Effector memory CD8-positive, alpha-beta T cell (primary cell): Measurements from ENCODE around the gene EEF2K.
A peak's percentile ranks its signal among the peaks of the same experiment; 100 is the strongest.
"Not testable (repeated sequence)": the region's sequence is repeated elsewhere in the genome, so short reads cannot be mapped to it uniquely, and the experiment has no call there.

Experiments used
- ATAC-seq: fragments of 150-1000 bp; cut with Tn5 transposase; replicated peaks from 2 replicates; pipeline ENCODE4 v1.10.0; 2021; ENCODE audit warnings: mild to moderate bottlenecking, moderate library complexity
- DNase-seq, 3 experiments: peaks; one replicate each; pipeline ENCODE4 v3.0.0; 2021
- H3K27ac Mint-ChIP-seq, 2 donors: one replicate each; pipeline ENCODE4 v1.8.0; 2022; ENCODE audit warnings: mild to moderate bottlenecking in 2 of 2, mixed read lengths in 2 of 2, moderate library complexity in 2 of 2
- H3K27me3 Mint-ChIP-seq, 2 donors: one replicate each; pipeline ENCODE4 v1.8.0; 2022; ENCODE audit warnings: mixed read lengths in 2 of 2
- H3K36me3 Mint-ChIP-seq: one replicate; pipeline ENCODE4 v1.8.0; 2022; ENCODE audit warnings: mild to moderate bottlenecking, moderate library complexity, mixed read lengths; ENCODE audit not compliant: insufficient read depth
- H3K4me1 Mint-ChIP-seq, 2 donors: one replicate each; pipeline ENCODE4 v1.8.0; 2022; ENCODE audit warnings: low read depth in 2 of 2, mixed read lengths in 2 of 2
- H3K4me3 Mint-ChIP-seq, 2 donors: one replicate each; pipeline ENCODE4 v1.8.0; 2022; ENCODE audit warnings: mild to moderate bottlenecking in 2 of 2, mixed read lengths in 2 of 2, moderate library complexity in 2 of 2
- H3K9me3 Mint-ChIP-seq, 2 donors: one replicate each; pipeline ENCODE4 v1.8.0; 2022; ENCODE audit warnings: mixed read lengths in 2 of 2
- total RNA-seq, 9 experiments: gene quantifications; one replicate each; lab custom pipeline; 2026; lab: John Stamatoyannopoulos, UW

The EEF2K gene
- total RNA-seq, result 26.4 to 48.0 (median 40.3) reads per million in 9 experiments

- Mint-ChIP-seq H3K36me3 (peaks cover 9% of the 10 kb centered on the region), H3K4me1 (peaks cover 16 to 21% of the 10 kb centered on the region in 2 donors)
- peak; percentile 87 for ATAC-seq
These were observed at the start of gene EEF2K for GRCh38 chr16:22206013-22206841. EEF2K (plus strand) TSS chr16:22206278; CDS start chr16:22225730, 19,452 bp downstream.

GRCh38 chr16:22161401-22161800 lies 44.7 kb upstream of the EEF2K start:
- no peak for ATAC-seq
- Mint-ChIP-seq H3K9me3 (no peaks in the 10 kb centered on the region), H3K4me3 (peak overlapping the region in 1 of 2 donors; percentile 52), H3K27me3 (peaks cover 11 to 24% of the 10 kb centered on the region in 2 donors), H3K27ac (no peak overlapping the region), H3K4me1 (peaks cover 0 to 11% of the 10 kb centered on the region in 2 donors), H3K36me3 (no peaks in the 10 kb centered on the region)
- DNase-seq, result no peak

More at GRCh38 chr16:22206013-22206841, at the start of gene EEF2K:
- Mint-ChIP-seq H3K9me3 (no peaks in the 10 kb centered on the region), H3K27ac (peak within 1 kb of the TSS; percentile 77 to 88), H3K27me3 (no peaks in the 10 kb centered on the region), H3K4me3 (peak within 1 kb of the TSS; percentile 92 to 96)
- DNase-seq, result peak; percentile 56 to 69 (median 59)

- peak; percentile 86 for ATAC-seq
- H3K36me3 Mint-ChIP-seq, result no peaks in the 10 kb centered on the region
- H3K4me3 Mint-ChIP-seq, result peak within 1 kb of the TSS; percentile 52 to 62
- DNase-seq, result peak in 2 of 3 experiments; percentile 17 to 19
- no peak within 1 kb of the TSS for H3K27ac Mint-ChIP-seq
- H3K9me3 Mint-ChIP-seq, result no peaks in the 10 kb centered on the region
- peaks cover 0 to 11% of the 10 kb centered on the region in 2 donors for H3K4me1 Mint-ChIP-seq
- peaks cover 11 to 21% of the 10 kb centered on the region in 2 donors for H3K27me3 Mint-ChIP-seq
These were observed 44.0 kb upstream of the EEF2K start, which contains the start of gene SDR42E2 for GRCh38 chr16:22161999-22162655. SDR42E2 (plus strand) TSS chr16:22162506; CDS start chr16:22165583, 3,077 bp downstream.

- Mint-ChIP-seq H3K27ac (no peak overlapping the region), H3K4me3 (peak overlapping the region in 1 of 2 donors; percentile 42), H3K36me3 (no peaks in the 10 kb centered on the region), H3K9me3 (no peaks in the 10 kb centered on the region), H3K27me3 (peaks cover 11 to 21% of the 10 kb centered on the region in 2 donors), H3K4me1 (peaks cover 0 to 11% of the 10 kb centered on the region in 2 donors)
- ATAC-seq (no peak), DNase-seq (no peak)
These were observed 43.4 kb upstream of the EEF2K start for GRCh38 chr16:22162656-22163009.

GRCh38 chr16:22163806-22164205 lies 42.3 kb upstream of the EEF2K start:
- DNase-seq (no peak), ATAC-seq (no peak)
- H3K36me3 Mint-ChIP-seq, result no peaks in the 10 kb centered on the region
- no peak overlapping the region for H3K4me3 Mint-ChIP-seq
- peaks cover 0 to 11% of the 10 kb centered on the region in 2 donors for H3K4me1 Mint-ChIP-seq
- H3K27ac Mint-ChIP-seq, result no peak overlapping the region
- no peaks in the 10 kb centered on the region for H3K9me3 Mint-ChIP-seq
- peaks cover 11 to 21% of the 10 kb centered on the region in 2 donors for H3K27me3 Mint-ChIP-seq

GRCh38 chr16:22164482-22164881 lies 41.6 kb upstream of the EEF2K start:
- peaks cover 0 to 11% of the 10 kb centered on the region in 2 donors for H3K4me1 Mint-ChIP-seq
- no peak for ATAC-seq
- no peak overlapping the region for H3K27ac Mint-ChIP-seq
- H3K9me3 Mint-ChIP-seq, result no peaks in the 10 kb centered on the region
- H3K4me3 Mint-ChIP-seq, result no peak overlapping the region
- H3K27me3 Mint-ChIP-seq, result peaks cover 11 to 21% of the 10 kb centered on the region in 2 donors
- no peaks in the 10 kb centered on the region for H3K36me3 Mint-ChIP-seq
- no peak for DNase-seq

GRCh38 chr16:22165508-22166285 lies 40.4 kb upstream of the EEF2K start:
- Mint-ChIP-seq H3K27ac (no peak overlapping the region), H3K27me3 (peaks cover 11 to 13% of the 10 kb centered on the region in 2 donors), H3K9me3 (no peaks in the 10 kb centered on the region), H3K4me1 (peaks cover 0 to 11% of the 10 kb centered on the region in 2 donors), H3K36me3 (no peaks in the 10 kb centered on the region), H3K4me3 (no peak overlapping the region)
- DNase-seq (no peak), ATAC-seq (no peak)

- ATAC-seq (no peak), DNase-seq (no peak)
- Mint-ChIP-seq H3K27me3 (no peaks in the 10 kb centered on the region), H3K4me3 (no peak overlapping the region), H3K9me3 (no peaks in the 10 kb centered on the region), H3K4me1 (no peaks in the 10 kb centered on the region), H3K36me3 (no peaks in the 10 kb centered on the region), H3K27ac (no peak overlapping the region)
These were observed 34.1 kb upstream of the EEF2K start for GRCh38 chr16:22171953-22172352.

- not testable (repeated sequence) for H3K36me3 Mint-ChIP-seq, H3K27ac Mint-ChIP-seq, H3K9me3 Mint-ChIP-seq, H3K4me3 Mint-ChIP-seq, ATAC-seq, DNase-seq, H3K4me1 Mint-ChIP-seq, H3K27me3 Mint-ChIP-seq
These were observed 33.4 kb upstream of the EEF2K start for GRCh38 chr16:22172642-22173041.

- H3K4me1 Mint-ChIP-seq, result no peaks in the 10 kb centered on the region
- no peaks in the 10 kb centered on the region for H3K27me3 Mint-ChIP-seq
- H3K4me3 Mint-ChIP-seq, result no peak overlapping the region
- no peaks in the 10 kb centered on the region for H3K36me3 Mint-ChIP-seq
- no peak for ATAC-seq
- DNase-seq, result no peak
- H3K9me3 Mint-ChIP-seq, result no peaks in the 10 kb centered on the region
- H3K27ac Mint-ChIP-seq, result no peak overlapping the region
These were observed 31.4 kb upstream of the EEF2K start for GRCh38 chr16:22174642-22175041.

GRCh38 chr16:22177968-22178930 lies 27.8 kb upstream of the EEF2K start:
- no peak overlapping the region for H3K4me3 Mint-ChIP-seq
- H3K9me3 Mint-ChIP-seq, result no peaks in the 10 kb centered on the region
- no peaks in the 10 kb centered on the region for H3K36me3 Mint-ChIP-seq
- H3K27me3 Mint-ChIP-seq, result no peaks in the 10 kb centered on the region
- DNase-seq (no peak), ATAC-seq (no peak)
- no peak overlapping the region for H3K27ac Mint-ChIP-seq
- no peaks in the 10 kb centered on the region for H3K4me1 Mint-ChIP-seq

GRCh38 chr16:22181426-22181825 lies 24.7 kb upstream of the EEF2K start:
- Mint-ChIP-seq H3K9me3 (no peaks in the 10 kb centered on the region), H3K36me3 (no peaks in the 10 kb centered on the region), H3K27ac (no peak overlapping the region), H3K27me3 (no peaks in the 10 kb centered on the region), H3K4me3 (no peak overlapping the region), H3K4me1 (no peaks in the 10 kb centered on the region)
- DNase-seq (no peak), ATAC-seq (no peak)
